Endothelial cell of umbilical vein (primary cell): Measurements from ENCODE around the gene LRRC8E. TPM values are rescaled to one million over a fixed set of nuclear protein-coding genes. Genes with fewer than 3 reads are reported as not detected.

Experiments used
- BruUV-seq: library from RNA; stranded (reverse); fragments of 400-500 nt; replicated peaks from 2 replicates; lab custom pipeline; 2021; lab: Mats Ljungman, UMichigan
- CTCF ChIA-PET: fragments of 300-600, 350-600 bp; sonication (Branson Sonifier 250); formaldehyde crosslinking; loops from one replicate; lab custom pipeline; 2021; ENCODE audit warnings: antibody characterized with exemption, inconsistent platforms; lab: Charles Lee
- POLR2A ChIA-PET: fragments of 300-600, 350-600 bp; sonication (Branson Sonifier 250); formaldehyde crosslinking; loops from one replicate; lab custom pipeline; 2021; ENCODE audit warnings: antibody characterized with exemption, inconsistent platforms; lab: Charles Lee
- DNase-seq: peaks from one replicate; pipeline ENCODE4 v3.0.0-alpha.2; 2011; ENCODE audit warnings: low read depth, low spot score
- FAIRE-seq: peaks from 2 replicates; lab custom pipeline; 2011; peaks lifted over from hg19 to GRCh38; lab: Jason Lieb, UNC
- H2AFZ ChIP-seq: 2 replicates; pipeline ENCODE4 v1.6.0; 2012; ENCODE audit warnings: low read depth, low read length, control low read depth, inconsistent platforms
- H3K27ac ChIP-seq: 2 replicates; pipeline ENCODE4 v1.5.1; 2011; ENCODE audit warnings: low read depth, mild to moderate bottlenecking, control low read depth, low read length, moderate library complexity; ENCODE audit not compliant: insufficient read depth
- H3K27me3 ChIP-seq, 2 experiments: 2 replicates each; pipeline versions ENCODE4 v1.6.0 to v1.6.1; 2011; ENCODE audit warnings: low read length in 2 of 2, mixed read lengths in 1 of 2; ENCODE audit not compliant: control insufficient read depth in 2 of 2, insufficient read depth in 2 of 2
- H3K36me3 ChIP-seq, 2 experiments: 2 replicates in 1 of 2; 3 replicates in 1 of 2; pipeline ENCODE4 v1.5.1; 2011; ENCODE audit warnings: low read length in 2 of 2, mild to moderate bottlenecking in 1 of 2, moderate library complexity in 1 of 2; ENCODE audit not compliant: control insufficient read depth in 2 of 2, insufficient read depth in 2 of 2; ENCODE audit errors: extremely low read depth in 1 of 2
- H3K4me1 ChIP-seq: 3 replicates; pipeline ENCODE4 v1.5.1; 2011; ENCODE audit warnings: mild to moderate bottlenecking, low read length; ENCODE audit not compliant: control insufficient read depth, insufficient read depth; ENCODE audit errors: extremely low read depth
- H3K4me2 ChIP-seq: 2 replicates; pipeline ENCODE4 v1.6.1; 2011; ENCODE audit warnings: low read length, control low read depth, mixed read lengths; ENCODE audit not compliant: insufficient read depth
- H3K4me3 ChIP-seq, 3 experiments: fragments of 200-600 bp in 1 of 3; sonication (generic), shearing (Covaris generic) in 1 of 3; replicated peaks in 1 of 3; 2 replicates each; pipeline ENCODE4 v1.5.1; 2011 to 2016; ENCODE audit warnings: control low read depth in 3 of 3, low read length in 3 of 3, mild to moderate bottlenecking in 2 of 3, inconsistent platforms in 1 of 3, low read depth in 1 of 3, moderate library complexity in 1 of 3; ENCODE audit not compliant: insufficient read depth in 1 of 3
- H3K79me2 ChIP-seq: 2 replicates; pipeline ENCODE4 v1.6.0; 2012; ENCODE audit warnings: low read length, inconsistent platforms; ENCODE audit not compliant: control insufficient read depth, insufficient read depth
- H3K9ac ChIP-seq: replicated peaks from 2 replicates; pipeline ENCODE3; 2011; ENCODE audit warnings: low read length, control low read depth; ENCODE audit not compliant: insufficient read depth; ENCODE audit errors: extremely low read depth
- H3K9me1 ChIP-seq: replicated peaks from 3 replicates; pipeline ENCODE4 v1.6.0; 2011; ENCODE audit warnings: mild to moderate bottlenecking, low read length; ENCODE audit not compliant: control insufficient read depth, insufficient read depth; ENCODE audit errors: extremely low read depth
- H3K9me3 ChIP-seq: replicated peaks from 2 replicates; pipeline ENCODE4 v1.5.1; 2012; ENCODE audit warnings: low read length, inconsistent platforms; ENCODE audit not compliant: control insufficient read depth, insufficient read depth
- H4K20me1 ChIP-seq: replicated peaks from 2 replicates; pipeline ENCODE3; 2011; ENCODE audit warnings: mild to moderate bottlenecking, low read length; ENCODE audit not compliant: control insufficient read depth, insufficient read depth; ENCODE audit errors: extremely low read depth
- CTCF ChIP-seq, 2 donors: IDR thresholded peaks; 1 replicate in 1 of 2; 2 replicates in 1 of 2; pipeline ENCODE4 v1.5.1; 2011; ENCODE audit warnings: low read length in 2 of 2, mild to moderate bottlenecking in 2 of 2, moderate library complexity in 2 of 2, control low read depth in 1 of 2, inconsistent platforms in 1 of 2, low read depth in 1 of 2; ENCODE audit not compliant: insufficient read depth in 1 of 2; ENCODE audit errors: extremely low read depth in 1 of 2
- EZH2 ChIP-seq: IDR thresholded peaks from 2 replicates; pipeline ENCODE4 v1.6.1; 2012; ENCODE audit warnings: borderline replicate concordance, low read depth, mild to moderate bottlenecking, moderate library complexity, low read length, inconsistent platforms; ENCODE audit not compliant: severe bottlenecking
- FOS ChIP-seq: IDR thresholded peaks from 2 replicates; pipeline ENCODE4 v1.6.1; 2011; ENCODE audit warnings: mild to moderate bottlenecking, low read length, moderate library complexity, borderline replicate concordance; ENCODE audit not compliant: insufficient read depth
- GATA2 ChIP-seq: IDR thresholded peaks from 2 replicates; pipeline ENCODE4 v1.7.0; 2011; ENCODE audit warnings: low read depth, mild to moderate bottlenecking, moderate library complexity, mixed read lengths, low read length; ENCODE audit not compliant: insufficient read length, insufficient read depth
- JUN ChIP-seq: IDR thresholded peaks from 2 replicates; pipeline ENCODE4 v1.6.1; 2011; ENCODE audit warnings: borderline replicate concordance, low read depth; ENCODE audit not compliant: insufficient read length, insufficient read depth
- MYC ChIP-seq: IDR thresholded peaks from one replicate; pipeline ENCODE4 v1.6.1; 2011; ENCODE audit warnings: mild to moderate bottlenecking, low read depth, low read length
- POLR2A ChIP-seq: IDR thresholded peaks from 2 replicates; pipeline ENCODE4 v1.6.1; 2012; ENCODE audit warnings: low read depth, mild to moderate bottlenecking, control low read depth, low read length
- POLR2AphosphoS5 ChIP-seq: IDR thresholded peaks from 2 replicates; pipeline ENCODE4 v1.6.1; 2012; ENCODE audit warnings: low read depth, mild to moderate bottlenecking, control low read depth, low read length, moderate library complexity; ENCODE audit not compliant: insufficient read depth
- dilution Hi-C: fragments of 300-500 bp; cut with MboI; formaldehyde crosslinking; loops from one replicate; pipeline ENCODE4 v1.15.0; 2019; ENCODE audit warnings: low sequenced_read_pairs; ENCODE audit not compliant: extremely low pct_ligation_motif_present
- intact Hi-C: fragments of 100-400 bp; cut with micrococcal nuclease; formaldehyde crosslinking; loops from one replicate; pipeline ENCODE4 v1.10.0; 2022
- polyA plus RNA-seq, 4 experiments: library from polyadenylated mRNA; depleted of rRNA in 3 of 4; stranded (reverse) in 3 of 4; unstranded in 1 of 4; fragments of >200 nt; gene quantifications; 2 replicates each; pipeline versions ENCODE4 v1.2.1 to v1.2.3, GENCODE V29; 2011 to 2012; ENCODE audit warnings: missing spikeins in 1 of 4
- total RNA-seq: library from RNA; stranded (reverse); gene quantifications from 2 replicates; pipeline ENCODE4 v1.2.3, GENCODE V29; 2021
- TF ChIP-seq, protein P1 (sequence below): IDR thresholded peaks from 2 replicates; pipeline ENCODE4 v1.6.1; 2011; ENCODE audit not compliant: insufficient read depth, insufficient read length

LRRC8E gene
- total and polyA plus RNA-seq, 2 donors (not counting 3 experiments of a cell fraction or from before 2014, with no cell fraction given), result 1.1 to 1.6 TPM

- Histone ChIP-seq H3K4me1 (peaks cover 14% of the 10 kb centered on the region), H3K79me2 (peaks cover 9% of the 10 kb centered on the region), H2AFZ (no peak overlapping the region), H3K9me1 (no peaks in the 10 kb centered on the region), H3K4me2 (no peak overlapping the region), H3K36me3 (no peaks in the 10 kb centered on the region), H3K27me3 (no peaks in the 10 kb centered on the region), H4K20me1 (no peaks in the 10 kb centered on the region), H3K4me3 (no peak overlapping the region), H3K27ac (no peak overlapping the region), H3K9ac (no peak overlapping the region), H3K9me3 (no peaks in the 10 kb centered on the region)
- dilution Hi-C loops (no loop called here), intact Hi-C loops (no loop called here)
- no peak for FAIRE-seq
- no TSS peak for BruUV-seq
- ChIA-PET CTCF (interaction anchor here (0.9 to 2.6 kb wide), 4 partner anchors 31 to 332 kb away, joined by 3 to 14 read pairs (median 5); partner anchors contain the start of gene TIMM44), POLR2A (no interaction called here)
- DNase-seq, result no peak
- TF ChIP-seq CTCF (IDR thresholded peaks at IDR 0.05; ENCODE audit: extremely low read depth in 1 of 2, insufficient read depth in 1 of 2, low read depth in 1 of 2, low read length in 2 of 2), result no peak
- TF ChIP-seq POLR2A, result no peak
- TF ChIP-seq EZH2, result no peak
- TF ChIP-seq JUN, result no peak
- no peak for TF ChIP-seq FOS
- no peak for TF ChIP-seq GATA2
- no peak for TF ChIP-seq MYC
- TF ChIP-seq POLR2AphosphoS5, result no peak
- TF ChIP-seq, protein P1, sequence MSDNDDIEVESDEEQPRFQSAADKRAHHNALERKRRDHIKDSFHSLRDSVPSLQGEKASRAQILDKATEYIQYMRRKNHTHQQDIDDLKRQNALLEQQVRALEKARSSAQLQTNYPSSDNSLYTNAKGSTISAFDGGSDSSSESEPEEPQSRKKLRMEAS, result no peak
These were observed 11.6 kb downstream of the LRRC8E start for GRCh38 chr19:7899751-7900378.
